GM19463 (cell line): ENCODE measurements around the gene ADARB1.

Experiments used
- ATAC-seq: cut with Tn5 transposase; IDR thresholded peaks from one replicate; pipeline ENCODE4 v1.9.1; 2021; ENCODE audit warnings: mild to moderate bottlenecking, moderate library complexity; ENCODE audit not compliant: unreplicated experiment

The ADARB1 gene

GRCh38 chr21:45039317-45040156 lies 34.8 kb upstream of the ADARB1 start:
- no peak for ATAC-seq

GRCh38 chr21:45040157-45040711 lies 34.1 kb upstream of the ADARB1 start:
- no peak for ATAC-seq

- no peak for ATAC-seq
Observed at GRCh38 chr21:45040739-45041138, 33.6 kb upstream of the ADARB1 start.

- no peak for ATAC-seq
Observed at GRCh38 chr21:45041351-45041805, 33.0 kb upstream of the ADARB1 start.

- ATAC-seq = no peak
Observed at GRCh38 chr21:45041984-45042663, 32.3 kb upstream of the ADARB1 start.

GRCh38 chr21:45042664-45043161 lies 31.7 kb upstream of the ADARB1 start:
- ATAC-seq = no peak

- ATAC-seq = no peak
Observed at GRCh38 chr21:45043541-45044020, 30.8 kb upstream of the ADARB1 start.

- ATAC-seq = no peak
Observed at GRCh38 chr21:45045481-45045880, 28.9 kb upstream of the ADARB1 start.

GRCh38 chr21:45047257-45047656 lies 27.1 kb upstream of the ADARB1 start:
- no peak for ATAC-seq

GRCh38 chr21:45048026-45048698 lies 26.2 kb upstream of the ADARB1 start:
- no peak for ATAC-seq

GRCh38 chr21:45048968-45049367 lies 25.4 kb upstream of the ADARB1 start:
- ATAC-seq = no peak

- ATAC-seq = no peak
Observed at GRCh38 chr21:45049714-45050344, 24.6 kb upstream of the ADARB1 start.

- ATAC-seq = no peak
Observed at GRCh38 chr21:45050345-45050796, 24.0 kb upstream of the ADARB1 start.

GRCh38 chr21:45050797-45051489 lies 23.4 kb upstream of the ADARB1 start:
- no peak for ATAC-seq

- no peak for ATAC-seq
Observed at GRCh38 chr21:45051580-45052434, 22.6 kb upstream of the ADARB1 start.

- ATAC-seq = no peak
Observed at GRCh38 chr21:45052960-45053359, 21.4 kb upstream of the ADARB1 start.

- ATAC-seq = no peak
Observed at GRCh38 chr21:45053561-45054226, 20.7 kb upstream of the ADARB1 start.

GRCh38 chr21:45054227-45054926 lies 20.0 kb upstream of the ADARB1 start:
- no peak for ATAC-seq
